GM23248 (cell line): ENCODE data around the gene YPEL1.

Experiments used
- EZH2 ChIP-seq: fragments of 200-600 bp; sonication (generic); IDR thresholded peaks from 2 replicates; pipeline ENCODE4 v1.6.1; 2018; ENCODE audit warnings: antibody characterized with exemption, mild to moderate bottlenecking; ENCODE audit not compliant: insufficient read depth, poor library complexity, severe bottlenecking
- EZH2phosphoT487 ChIP-seq: fragments of 200-600 bp; sonication (generic); IDR thresholded peaks from 2 replicates; pipeline ENCODE4 v1.6.1; 2018; ENCODE audit warnings: antibody characterized with exemption, moderate library complexity, mild to moderate bottlenecking, low read depth; ENCODE audit not compliant: insufficient read depth

GRCh38 chr22:21739828-21740377 is 4.3 kb upstream of the YPEL1 start:
- TF ChIP-seq EZH2 (no peak), EZH2phosphoT487 (no peak)
